ENCODE results near the gene PTGER1. TPM values are rescaled to one million over a fixed set of nuclear protein-coding genes. Genes with fewer than 3 reads are reported as not detected.

The PTGER1 gene
- total and polyA plus RNA-seq, 2 of the 8 experiments (the other 6 are each of a cell fraction or from before 2014, with no cell fraction given), result 0.20 to 0.41 TPM

DNA sequence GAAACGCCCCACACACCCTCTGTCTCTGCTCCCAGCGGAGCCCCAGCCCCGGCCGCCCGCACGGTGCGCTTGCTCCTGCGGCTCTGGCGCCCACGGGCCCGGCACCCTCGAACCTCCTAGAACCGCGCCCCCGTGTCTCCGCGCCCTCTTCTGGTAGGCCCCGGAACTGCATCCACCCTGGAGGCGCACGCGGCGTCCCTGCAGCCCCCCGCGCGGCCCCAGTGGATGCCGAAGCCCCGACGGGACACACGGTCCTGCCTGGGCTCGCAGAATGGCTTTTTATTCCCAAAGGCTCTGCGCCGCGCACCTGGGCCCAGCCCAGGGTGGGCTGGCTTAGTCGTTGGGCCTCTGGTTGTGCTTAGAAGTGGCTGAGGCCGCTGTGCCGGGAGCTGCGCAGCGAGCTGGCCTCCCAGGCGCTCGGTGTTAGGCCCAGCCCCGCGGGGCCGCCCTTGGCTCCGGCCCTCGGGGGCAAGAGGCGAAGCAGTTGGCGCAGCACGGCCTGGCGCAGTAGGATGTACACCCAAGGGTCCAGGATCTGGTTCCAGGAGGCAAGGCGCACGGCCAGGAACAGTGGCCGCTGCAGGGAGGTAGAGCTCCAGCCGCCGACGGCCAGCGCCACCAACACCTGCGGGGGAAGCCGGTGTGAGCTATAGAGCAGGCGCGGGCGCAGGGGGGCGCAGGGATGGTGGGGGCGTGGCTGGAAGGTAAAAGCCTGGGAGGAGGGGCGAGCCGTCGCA, 2.8 kb downstream of the PTGER1 start (continued):
- no peak for TF ChIP-seq SIN3A (conservative IDR thresholded peaks at IDR 0.05 in 1 of 2, IDR thresholded peaks at IDR 0.05 in 1 of 2; ENCODE audit: low read depth in 1 of 2, low read length in 2 of 2)
- peak; percentile 30 to 56; a peak in 3 of 4 replicates for TF ChIP-seq RAD21 (IDR thresholded peaks at IDR 0.05 in 1 of 2, conservative IDR thresholded peaks at IDR 0.05 in 1 of 2; ENCODE audit: low read depth in 2 of 2, low read length in 2 of 2)
- peak; percentile 72 for TF ChIP-seq TAF7 (optimal IDR thresholded peaks at IDR 0.05; ENCODE audit: borderline replicate concordance, low read depth, low read length)
- peak; percentile 76 for TF ChIP-seq PHF8 (conservative IDR thresholded peaks at IDR 0.05; ENCODE audit: low read depth, low read length)
- TF ChIP-seq EP300 (IDR thresholded peaks at IDR 0.05; ENCODE audit: borderline replicate concordance in 1 of 2, low read depth in 2 of 2, low read length in 2 of 2), result no peak
- TF ChIP-seq KDM1A (IDR thresholded peaks at IDR 0.05; ENCODE audit: borderline replicate concordance, low read length), result no peak; the same call in 1 of the 2 replicates
- TF ChIP-seq RBBP5 (IDR thresholded peaks at IDR 0.05; ENCODE audit: borderline replicate concordance, low read depth, low read length), result no peak
- peak; percentile 59 for TF ChIP-seq CREB1 (IDR thresholded peaks at IDR 0.05)
- no peak for TF ChIP-seq ZNF274 (IDR thresholded peaks at IDR 0.05; ENCODE audit: borderline replicate concordance, extremely low read depth, low read length)
- TF ChIP-seq CEBPB (IDR thresholded peaks at IDR 0.05; ENCODE audit: low read depth, low read length), result no peak
- TF ChIP-seq USF2 (IDR thresholded peaks at IDR 0.05; ENCODE audit: low read length), result no peak
- TF ChIP-seq TBP (IDR thresholded peaks at IDR 0.05; ENCODE audit: low read depth, low read length), result peak; percentile 28; the same call in 1 of the 2 replicates
- no peak for TF ChIP-seq EGR1 (IDR thresholded peaks at IDR 0.05; ENCODE audit: borderline replicate concordance, low read depth, low read length)
- no peak for TF ChIP-seq MAFK (IDR thresholded peaks at IDR 0.05; ENCODE audit: low read depth, low read length)
- TF ChIP-seq CTBP2 (IDR thresholded peaks at IDR 0.05; ENCODE audit: borderline replicate concordance, insufficient read depth, insufficient read length, low read length), result no peak
- no peak for TF ChIP-seq SP2 (IDR thresholded peaks at IDR 0.05; ENCODE audit: low read length)
- no peak for TF ChIP-seq TEAD4 (IDR thresholded peaks at IDR 0.05; ENCODE audit: low read depth, low read length)
- TF ChIP-seq, protein P1, sequence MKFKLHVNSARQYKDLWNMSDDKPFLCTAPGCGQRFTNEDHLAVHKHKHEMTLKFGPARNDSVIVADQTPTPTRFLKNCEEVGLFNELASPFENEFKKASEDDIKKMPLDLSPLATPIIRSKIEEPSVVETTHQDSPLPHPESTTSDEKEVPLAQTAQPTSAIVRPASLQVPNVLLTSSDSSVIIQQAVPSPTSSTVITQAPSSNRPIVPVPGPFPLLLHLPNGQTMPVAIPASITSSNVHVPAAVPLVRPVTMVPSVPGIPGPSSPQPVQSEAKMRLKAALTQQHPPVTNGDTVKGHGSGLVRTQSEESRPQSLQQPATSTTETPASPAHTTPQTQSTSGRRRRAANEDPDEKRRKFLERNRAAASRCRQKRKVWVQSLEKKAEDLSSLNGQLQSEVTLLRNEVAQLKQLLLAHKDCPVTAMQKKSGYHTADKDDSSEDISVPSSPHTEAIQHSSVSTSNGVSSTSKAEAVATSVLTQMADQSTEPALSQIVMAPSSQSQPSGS (IDR thresholded peaks at IDR 0.05; ENCODE audit: low read length), result 0 out of 2 replicates have a peak, but pooled peaks have one; percentile 54
- peak; percentile 12 for TF ChIP-seq TAF1 (IDR thresholded peaks at IDR 0.05; ENCODE audit: low read depth, low read length)
- peak; percentile 58; the same call in 1 of the 2 replicates for TF ChIP-seq BACH1 (IDR thresholded peaks at IDR 0.05; ENCODE audit: low read length)
- TF ChIP-seq FOSL1 (IDR thresholded peaks at IDR 0.05; ENCODE audit: insufficient read depth, low read depth, low read length), result no peak
